ENCODE data around the gene NR2C2.
A peak's percentile ranks its signal among the peaks of the same experiment; 100 is the strongest.

Gene NR2C2

GRCh38 chr3:15023719-15024118, 76.3 kb downstream of the NR2C2 start:
- DNase-seq (ENCODE audit: low read depth), result no peak

- no peak for DNase-seq (ENCODE audit: low read depth)
These were observed 82.2 kb downstream of the NR2C2 start for GRCh38 chr3:15029625-15030024.

- no peak for DNase-seq (ENCODE audit: low read depth)
These were observed 85.3 kb downstream of the NR2C2 start for GRCh38 chr3:15032650-15033049.

- no peak for DNase-seq (ENCODE audit: low read depth)
These were observed 85.7 kb downstream of the NR2C2 start for GRCh38 chr3:15033103-15033502.

GRCh38 chr3:15038306-15038705, 90.9 kb downstream of the NR2C2 start:
- DNase-seq (ENCODE audit: low read depth), result no peak

- no peak for DNase-seq (ENCODE audit: low read depth)
These were observed 93.5 kb downstream of the NR2C2 start for GRCh38 chr3:15040844-15041243.

GRCh38 chr3:15041950-15042349, 94.6 kb downstream of the NR2C2 start:
- no peak for DNase-seq (ENCODE audit: low read depth)

GRCh38 chr3:15042936-15043335, 95.6 kb downstream of the NR2C2 start:
- no peak for DNase-seq (ENCODE audit: low read depth)

- no peak for DNase-seq (ENCODE audit: low read depth)
These were observed 96.2 kb downstream of the NR2C2 start for GRCh38 chr3:15043408-15044171.

GRCh38 chr3:15044326-15044725, 96.9 kb downstream of the NR2C2 start:
- no peak for DNase-seq (ENCODE audit: low read depth)

- DNase-seq (ENCODE audit: low read depth), result no peak
These were observed 98.3 kb downstream of the NR2C2 start for GRCh38 chr3:15045667-15046066.

- DNase-seq (ENCODE audit: low read depth), result no peak
These were observed 102.2 kb downstream of the NR2C2 start for GRCh38 chr3:15049584-15049983.

- no peak for DNase-seq (ENCODE audit: low read depth)
These were observed 103.2 kb downstream of the NR2C2 start for GRCh38 chr3:15050405-15051092.

- peak; percentile 11 for DNase-seq (ENCODE audit: low read depth)
These were observed 104.1 kb downstream of the NR2C2 start for GRCh38 chr3:15051531-15051930.

- no peak for DNase-seq (ENCODE audit: low read depth)
These were observed 105.2 kb downstream of the NR2C2 start for GRCh38 chr3:15052335-15053242.

GRCh38 chr3:15053541-15053940, 106.2 kb downstream of the NR2C2 start:
- no peak for DNase-seq (ENCODE audit: low read depth)

- peak; percentile 52 for DNase-seq (ENCODE audit: low read depth)
These were observed 107.7 kb downstream of the NR2C2 start for GRCh38 chr3:15055019-15055557.

- no peak for DNase-seq (ENCODE audit: low read depth)
These were observed 109.5 kb downstream of the NR2C2 start for GRCh38 chr3:15056676-15057404.

- DNase-seq (ENCODE audit: low read depth), result no peak
These were observed 112.6 kb downstream of the NR2C2 start for GRCh38 chr3:15060029-15060428.

- no peak for DNase-seq (ENCODE audit: low read depth)
These were observed 115.9 kb downstream of the NR2C2 start for GRCh38 chr3:15063238-15063637.

- no peak for DNase-seq (ENCODE audit: low read depth)
These were observed 116.4 kb downstream of the NR2C2 start for GRCh38 chr3:15063656-15064286.

Data from stimulated activated CD8-positive, alpha-beta memory T cell treated with anti-CD3 and anti-CD28 coated beads, Interleukin-4, amount 100 ng/mL, for 24 hours (primary cell).